GM10248 (cell line): ENCODE data around the gene PAPLN.

Experiments used
- CTCF ChIA-PET: fragments of 300-600 bp; sonication (Branson Sonifier 250); formaldehyde crosslinking; extraction: SDS; loops from one replicate; lab custom pipeline; 2021; ENCODE audit warnings: antibody characterized with exemption; lab: Yijun Ruan, JAX
- POLR2A ChIA-PET: fragments of 350-650 bp; sonication (Branson Sonifier 250); formaldehyde crosslinking; extraction: SDS; loops from one replicate; lab custom pipeline; 2020; ENCODE audit warnings: antibody characterized with exemption; lab: Yijun Ruan, JAX
- DNase-seq: peaks from one replicate; pipeline ENCODE4 v3.0.0; 2012; ENCODE audit errors: extremely low spot score
- TF ChIP-seq, protein P1 (sequence below): IDR thresholded peaks from 2 replicates; pipeline ENCODE4 v1.5.1; 2012; ENCODE audit warnings: mild to moderate bottlenecking, low read depth; ENCODE audit errors: extremely low read depth, missing control alignments, control extremely low read depth

Gene PAPLN

DNA sequence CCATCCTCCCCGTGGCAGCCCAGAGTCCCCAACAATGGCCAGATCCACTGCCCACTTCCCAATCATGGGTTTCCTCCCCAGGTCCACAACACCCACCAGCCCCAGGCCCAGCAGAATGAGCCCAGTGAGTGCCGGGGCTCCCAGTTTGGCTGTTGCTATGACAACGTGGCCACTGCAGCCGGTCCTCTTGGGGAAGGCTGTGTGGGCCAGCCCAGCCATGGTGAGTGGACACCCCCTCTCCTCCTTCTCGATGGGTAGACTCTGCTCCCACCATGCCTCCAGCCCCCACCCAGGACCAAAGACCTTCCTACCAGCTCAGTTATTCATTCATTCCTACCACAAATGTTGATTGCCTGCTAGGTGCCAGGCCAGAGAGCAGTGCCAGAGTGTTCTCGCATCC is 23.8 kb downstream of the PAPLN start:
- TF ChIP-seq, protein P1, sequence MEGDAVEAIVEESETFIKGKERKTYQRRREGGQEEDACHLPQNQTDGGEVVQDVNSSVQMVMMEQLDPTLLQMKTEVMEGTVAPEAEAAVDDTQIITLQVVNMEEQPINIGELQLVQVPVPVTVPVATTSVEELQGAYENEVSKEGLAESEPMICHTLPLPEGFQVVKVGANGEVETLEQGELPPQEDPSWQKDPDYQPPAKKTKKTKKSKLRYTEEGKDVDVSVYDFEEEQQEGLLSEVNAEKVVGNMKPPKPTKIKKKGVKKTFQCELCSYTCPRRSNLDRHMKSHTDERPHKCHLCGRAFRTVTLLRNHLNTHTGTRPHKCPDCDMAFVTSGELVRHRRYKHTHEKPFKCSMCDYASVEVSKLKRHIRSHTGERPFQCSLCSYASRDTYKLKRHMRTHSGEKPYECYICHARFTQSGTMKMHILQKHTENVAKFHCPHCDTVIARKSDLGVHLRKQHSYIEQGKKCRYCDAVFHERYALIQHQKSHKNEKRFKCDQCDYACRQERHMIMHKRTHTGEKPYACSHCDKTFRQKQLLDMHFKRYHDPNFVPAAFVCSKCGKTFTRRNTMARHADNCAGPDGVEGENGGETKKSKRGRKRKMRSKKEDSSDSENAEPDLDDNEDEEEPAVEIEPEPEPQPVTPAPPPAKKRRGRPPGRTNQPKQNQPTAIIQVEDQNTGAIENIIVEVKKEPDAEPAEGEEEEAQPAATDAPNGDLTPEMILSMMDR, result no peak
- DNase-seq, result no peak
- CTCF ChIA-PET, result interaction anchor here (1.4 kb wide), 1 partner anchor 34 kb away, joined by 5 read pairs; no protein-coding TSS in a partner anchor
- POLR2A ChIA-PET, result no interaction called here

DNA sequence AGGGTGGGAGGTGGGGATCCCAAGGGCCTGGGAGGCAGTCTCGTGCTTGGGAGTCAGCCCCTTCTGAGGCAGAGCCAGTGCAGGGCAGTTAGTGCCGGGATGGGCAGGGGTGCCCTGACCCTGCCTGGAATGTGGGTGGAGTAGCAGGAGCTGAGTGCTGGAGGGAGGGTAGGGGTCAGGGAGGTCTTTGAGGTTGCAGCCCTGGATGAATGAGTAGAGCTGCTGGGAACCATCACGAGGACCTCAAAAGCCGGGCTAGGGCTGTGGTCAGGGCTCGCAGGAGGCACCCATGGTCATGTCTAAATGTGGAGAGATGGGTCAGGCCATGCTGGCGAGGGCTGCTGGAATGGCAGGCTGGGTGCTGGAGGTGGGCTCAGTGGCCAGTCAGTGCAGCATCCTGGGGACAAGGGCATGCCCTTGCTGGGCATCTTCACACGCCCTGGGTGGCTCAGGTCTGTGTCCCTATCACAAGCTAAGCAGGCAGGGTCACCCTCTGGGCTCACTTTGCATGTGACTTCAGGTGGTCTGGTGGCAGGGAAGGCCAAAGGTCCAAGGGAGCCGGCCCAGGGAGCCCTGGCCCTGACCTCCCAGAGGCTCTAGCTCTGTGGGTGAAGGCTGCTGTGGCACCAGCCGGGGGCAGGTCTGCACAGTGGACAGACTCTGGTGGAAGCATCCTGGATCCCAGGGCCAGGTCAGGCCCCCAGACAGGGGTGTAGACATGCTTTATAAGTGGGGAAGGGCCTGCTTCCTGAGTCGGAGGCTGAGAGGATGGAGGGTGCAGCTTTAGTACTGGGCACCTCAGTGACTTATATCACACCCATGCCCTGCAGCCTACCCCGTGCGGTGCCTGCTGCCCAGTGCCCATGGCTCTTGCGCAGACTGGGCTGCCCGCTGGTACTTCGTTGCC is 24.5 kb downstream of the PAPLN start:
- TF ChIP-seq, protein P1, result no peak
- ChIA-PET CTCF (interaction anchor here (1.1 to 1.4 kb wide), 2 partner anchors 13 to 33 kb away, joined by 3 to 5 read pairs; no protein-coding TSS in a partner anchor), POLR2A (no interaction called here)
- no peak for DNase-seq

DNA sequence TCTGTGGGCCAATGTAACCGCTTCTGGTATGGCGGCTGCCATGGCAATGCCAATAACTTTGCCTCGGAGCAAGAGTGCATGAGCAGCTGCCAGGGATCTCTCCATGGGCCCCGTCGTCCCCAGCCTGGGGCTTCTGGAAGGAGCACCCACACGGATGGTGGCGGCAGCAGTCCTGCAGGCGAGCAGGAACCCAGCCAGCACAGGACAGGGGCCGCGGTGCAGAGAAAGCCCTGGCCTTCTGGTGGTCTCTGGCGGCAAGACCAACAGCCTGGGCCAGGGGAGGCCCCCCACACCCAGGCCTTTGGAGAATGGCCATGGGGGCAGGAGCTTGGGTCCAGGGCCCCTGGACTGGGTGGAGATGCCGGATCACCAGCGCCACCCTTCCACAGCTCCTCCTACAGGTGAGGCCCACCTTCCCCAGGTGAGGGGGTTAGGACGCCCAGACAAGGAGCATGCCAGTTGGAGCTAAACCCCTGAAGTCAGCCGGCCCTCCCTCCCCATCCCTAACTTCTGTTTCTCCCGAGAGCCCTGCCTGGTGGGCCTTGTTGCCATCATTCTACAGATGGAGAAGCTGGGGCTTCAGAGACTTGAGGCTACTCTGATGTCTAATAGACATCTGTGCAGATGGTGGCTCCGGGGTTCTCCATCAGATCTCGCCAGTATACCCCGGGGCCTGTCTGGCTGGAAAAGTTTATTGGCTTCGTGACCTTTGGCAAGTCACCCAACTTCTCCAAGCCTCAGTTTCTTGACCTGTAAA is 25.3 kb downstream of the PAPLN start:
- ChIA-PET POLR2A (interaction anchor here (0.5 kb wide), 1 partner anchor 121 kb away, joined by 4 read pairs; no protein-coding TSS in a partner anchor), CTCF (interaction anchor here (1.1 to 1.5 kb wide), 3 partner anchors 14 to 33 kb away, joined by 3 to 5 read pairs (median 3); no protein-coding TSS in a partner anchor)
- DNase-seq, result no peak
- TF ChIP-seq, protein P1, result no peak

- CTCF ChIA-PET, result interaction anchor here (1.2 to 1.6 kb wide), 3 partner anchors 9 to 48 kb away, joined by 3 to 4 read pairs (median 3); no protein-coding TSS in a partner anchor
- no peak for DNase-seq
- TF ChIP-seq, protein P1, result no peak
- POLR2A ChIA-PET, result interaction anchor here (0.5 kb wide), 1 partner anchor 122 kb away, joined by 4 read pairs; no protein-coding TSS in a partner anchor
Measured at GRCh38 chr14:73263606-73264005, 26.3 kb downstream of the PAPLN start.

DNA sequence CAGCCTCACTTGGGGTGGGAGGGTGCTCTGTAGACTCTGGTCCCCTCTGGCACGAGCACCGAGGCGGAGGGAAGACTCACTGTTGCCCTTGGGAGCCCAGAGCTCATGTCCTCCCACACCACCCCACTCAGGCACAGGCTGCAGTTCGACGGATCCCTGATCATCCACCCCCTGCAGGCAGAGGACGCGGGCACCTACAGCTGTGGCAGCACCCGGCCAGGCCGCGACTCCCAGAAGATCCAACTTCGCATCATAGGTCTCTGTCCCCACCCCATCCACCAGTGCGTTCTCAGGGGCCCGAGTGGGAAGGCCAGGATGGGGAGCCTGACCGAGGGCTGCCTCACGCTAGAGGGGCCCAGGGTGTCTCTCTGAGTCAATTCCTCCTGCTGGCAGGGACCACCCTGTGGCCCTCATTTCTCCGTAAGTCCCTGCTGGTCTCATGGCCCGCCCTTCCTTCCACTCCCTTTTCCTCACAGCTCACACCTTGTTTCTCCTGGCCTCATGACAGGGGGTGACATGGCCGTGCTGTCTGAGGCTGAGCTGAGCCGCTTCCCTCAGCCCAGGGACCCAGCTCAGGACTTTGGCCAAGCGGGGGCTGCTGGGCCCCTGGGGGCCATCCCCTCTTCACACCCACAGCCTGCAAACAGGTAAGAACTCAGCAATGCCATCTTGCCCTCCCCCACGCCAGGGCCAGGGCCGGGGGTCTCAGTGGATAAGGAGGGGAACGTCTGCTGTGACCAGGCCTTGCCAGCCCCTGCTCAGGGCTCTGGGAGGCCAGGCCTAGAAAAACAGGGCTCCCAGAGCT is 27.0 kb downstream of the PAPLN start:
- TF ChIP-seq, protein P1, result no peak
- DNase-seq, result no peak
- CTCF ChIA-PET, result interaction anchor here (1.2 to 2.6 kb wide), 4 partner anchors 10 to 48 kb away, joined by 3 to 9 read pairs (median 4); no protein-coding TSS in a partner anchor
- POLR2A ChIA-PET, result no interaction called here
